AG09319 (cell line): ENCODE results near the gene MRPL33.

Experiments used
- DNase-seq: peaks from one replicate; pipeline ENCODE4 v3.0.0-alpha.2; 2010; ENCODE audit warnings: low read depth; ENCODE audit errors: extremely low read depth
- TF ChIP-seq, protein P1 (sequence below): IDR thresholded peaks from 2 replicates; pipeline ENCODE4 v1.5.1; 2011; ENCODE audit warnings: low read depth, mild to moderate bottlenecking, inconsistent platforms, low read length, moderate library complexity

The MRPL33 gene

DNA sequence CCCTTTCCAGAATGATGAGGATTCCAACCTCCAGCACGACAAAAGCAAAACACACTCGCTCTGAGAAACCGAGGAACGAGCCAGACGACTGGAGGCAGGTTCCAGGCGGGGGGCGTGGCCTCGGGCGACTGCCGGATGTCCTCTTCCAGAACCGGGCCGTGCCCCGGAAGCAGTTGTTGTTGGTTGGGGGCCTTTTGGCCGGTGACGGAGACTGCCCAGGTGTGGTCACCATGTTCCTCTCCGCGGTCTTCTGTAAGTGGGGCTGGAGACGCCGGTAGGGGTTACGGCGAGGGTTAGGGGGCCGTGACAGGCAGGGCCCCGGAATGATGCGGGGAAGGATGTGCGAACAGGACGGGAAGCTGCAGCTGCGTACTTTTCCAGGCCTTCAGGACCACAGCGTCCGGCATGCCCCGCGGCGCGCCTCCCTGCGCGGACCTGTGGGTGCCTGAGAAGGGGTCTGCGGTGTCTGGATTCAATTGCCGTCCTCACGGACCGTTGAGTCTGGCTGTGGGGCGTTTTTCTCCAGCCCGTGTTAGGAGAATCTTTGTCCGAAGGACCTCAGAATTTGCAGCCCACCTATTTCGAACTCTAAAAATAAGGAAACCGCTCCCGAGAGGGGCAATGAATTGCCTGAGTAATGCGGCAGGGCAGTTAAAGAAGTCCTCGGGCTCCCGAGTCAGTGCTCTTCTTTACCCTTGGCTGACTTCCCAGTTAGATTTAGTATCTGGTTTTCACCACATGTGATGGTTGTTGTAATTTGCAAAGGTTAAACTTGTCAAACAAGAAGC lies at the start of gene MRPL33:
MRPL33 (plus strand) TSS at position 172 of the 788 bp plus-strand sequence; CDS start at position 231, 59 bp downstream.
- peak; percentile 65 for DNase-seq
- TF ChIP-seq, protein P1, sequence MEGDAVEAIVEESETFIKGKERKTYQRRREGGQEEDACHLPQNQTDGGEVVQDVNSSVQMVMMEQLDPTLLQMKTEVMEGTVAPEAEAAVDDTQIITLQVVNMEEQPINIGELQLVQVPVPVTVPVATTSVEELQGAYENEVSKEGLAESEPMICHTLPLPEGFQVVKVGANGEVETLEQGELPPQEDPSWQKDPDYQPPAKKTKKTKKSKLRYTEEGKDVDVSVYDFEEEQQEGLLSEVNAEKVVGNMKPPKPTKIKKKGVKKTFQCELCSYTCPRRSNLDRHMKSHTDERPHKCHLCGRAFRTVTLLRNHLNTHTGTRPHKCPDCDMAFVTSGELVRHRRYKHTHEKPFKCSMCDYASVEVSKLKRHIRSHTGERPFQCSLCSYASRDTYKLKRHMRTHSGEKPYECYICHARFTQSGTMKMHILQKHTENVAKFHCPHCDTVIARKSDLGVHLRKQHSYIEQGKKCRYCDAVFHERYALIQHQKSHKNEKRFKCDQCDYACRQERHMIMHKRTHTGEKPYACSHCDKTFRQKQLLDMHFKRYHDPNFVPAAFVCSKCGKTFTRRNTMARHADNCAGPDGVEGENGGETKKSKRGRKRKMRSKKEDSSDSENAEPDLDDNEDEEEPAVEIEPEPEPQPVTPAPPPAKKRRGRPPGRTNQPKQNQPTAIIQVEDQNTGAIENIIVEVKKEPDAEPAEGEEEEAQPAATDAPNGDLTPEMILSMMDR, result no peak

DNA sequence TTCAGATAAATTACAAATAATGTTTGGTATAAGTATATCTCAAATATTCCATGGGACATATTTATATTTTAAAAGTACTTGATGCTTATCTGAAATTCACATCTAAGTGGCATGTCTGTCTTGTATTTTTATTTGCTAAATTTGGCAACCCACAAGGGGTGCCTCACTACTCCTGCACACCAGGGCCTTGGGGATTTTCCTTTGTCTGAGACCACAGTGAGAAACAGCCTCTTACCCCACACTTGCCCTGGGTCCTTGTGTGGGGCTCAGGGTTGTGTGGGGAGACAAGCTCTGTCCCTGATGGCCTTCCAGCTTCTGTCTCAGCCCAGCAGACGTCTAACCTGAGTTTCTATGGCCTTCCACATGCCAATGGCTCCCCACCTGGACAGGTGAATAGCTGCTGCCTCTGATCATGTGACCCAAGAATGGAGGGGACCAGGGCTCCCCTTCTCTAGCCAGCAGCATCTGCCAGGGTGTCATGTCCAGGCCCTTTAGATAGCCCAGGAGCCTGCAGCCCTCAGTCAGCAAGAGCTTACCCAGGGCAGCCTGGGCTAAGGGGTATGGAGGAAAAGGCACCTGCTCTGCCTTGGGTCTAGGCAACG lies 49.5 kb upstream of the MRPL33 start:
- TF ChIP-seq, protein P1, result no peak
- DNase-seq, result no peak

DNA sequence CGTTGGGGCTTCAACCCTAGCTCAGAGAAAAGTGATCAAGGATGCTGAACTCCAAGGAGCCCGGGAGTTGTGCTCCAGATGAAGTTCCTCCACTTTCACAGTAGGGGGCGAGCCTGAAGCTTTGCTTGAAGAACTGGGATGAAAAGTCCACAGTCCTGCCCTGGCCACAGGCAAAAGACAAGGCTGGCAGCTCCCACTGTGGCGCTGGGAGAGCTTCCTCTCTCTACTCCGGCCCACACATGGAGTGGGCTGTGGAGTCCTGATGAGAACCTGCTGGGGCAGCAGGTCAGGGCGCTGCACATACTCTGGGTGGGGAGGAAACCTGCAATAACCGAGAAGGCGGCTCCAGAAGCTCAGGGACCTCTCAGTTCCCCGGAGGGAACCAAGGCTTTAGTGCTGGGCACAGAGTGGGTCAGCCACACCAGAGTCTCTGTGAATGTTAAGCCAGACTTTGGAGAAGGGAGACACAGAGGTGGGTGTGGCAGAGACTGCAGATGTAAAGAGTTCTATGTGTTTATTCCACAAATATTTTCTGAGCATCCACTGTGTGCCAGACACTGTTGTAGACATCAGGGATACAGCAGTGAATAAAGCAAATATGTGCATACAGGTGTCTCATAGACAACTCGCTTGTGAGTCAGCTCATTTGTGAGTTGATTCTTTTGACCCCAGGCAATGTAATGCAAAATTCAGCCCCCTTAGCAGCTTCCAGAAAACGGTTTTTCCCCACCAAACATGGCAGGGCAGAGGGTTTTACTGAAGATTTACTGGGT lies 48.0 kb upstream of the MRPL33 start:
- no peak for DNase-seq
- TF ChIP-seq, protein P1, result peak; percentile 91

DNA sequence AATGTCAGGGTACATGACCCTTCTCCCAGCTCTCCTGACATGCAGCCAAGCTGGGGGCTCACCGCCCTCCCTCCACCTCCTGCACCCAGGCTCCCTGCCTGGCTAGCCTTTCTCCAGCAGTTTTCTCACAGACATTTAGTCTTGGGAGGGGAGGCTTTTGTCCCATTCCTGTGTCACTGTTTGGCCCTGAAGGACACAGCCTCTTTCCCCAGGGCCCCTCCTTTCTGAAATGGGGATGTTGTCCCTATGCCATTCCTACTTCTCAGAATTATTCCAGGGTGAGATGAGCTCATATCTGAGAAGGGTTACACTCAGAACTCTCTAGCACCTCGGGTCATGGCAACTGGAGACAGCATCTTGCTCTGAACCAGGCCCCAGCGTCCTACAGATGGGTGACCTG lies 47.3 kb upstream of the MRPL33 start:
- TF ChIP-seq, protein P1, result no peak
- no peak for DNase-seq

DNA sequence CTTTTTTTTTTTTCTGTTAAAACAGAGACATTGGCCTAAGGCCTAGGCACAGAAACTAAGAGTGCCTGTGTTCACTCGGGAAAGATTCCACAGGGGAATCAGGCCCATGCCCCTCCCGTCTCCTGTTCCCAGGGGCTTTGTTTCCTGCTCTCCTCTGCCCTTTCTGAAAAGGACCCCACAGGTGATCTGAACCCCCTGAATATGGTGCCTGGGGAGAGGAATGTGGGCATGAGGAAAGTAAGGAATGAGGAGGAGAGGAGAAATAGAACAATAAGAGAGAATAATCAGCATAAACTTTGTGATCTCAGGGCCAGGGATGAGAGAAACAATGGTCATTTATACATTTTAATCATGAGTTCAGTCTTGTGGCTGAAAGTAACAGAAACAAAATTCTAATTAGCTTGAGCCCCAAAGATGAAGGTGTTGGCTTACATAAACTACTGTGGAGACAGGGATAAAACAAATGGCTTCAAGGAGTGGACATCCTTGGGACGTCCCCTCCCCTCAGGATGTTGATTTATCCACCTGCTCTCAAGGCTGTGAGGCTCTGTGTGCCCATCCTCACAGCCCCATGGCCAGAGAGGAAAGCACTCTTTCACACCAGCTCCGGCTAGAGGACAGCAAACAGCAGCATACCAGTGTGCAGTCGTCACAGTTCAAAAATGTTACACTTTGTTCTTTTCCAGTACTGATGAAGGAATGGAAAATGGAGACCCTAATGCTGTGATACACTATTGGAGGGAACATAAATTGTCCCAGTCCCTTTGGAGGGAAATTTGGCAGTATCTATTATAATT lies 46.4 kb upstream of the MRPL33 start:
- TF ChIP-seq, protein P1, result no peak
- DNase-seq, result no peak

DNA sequence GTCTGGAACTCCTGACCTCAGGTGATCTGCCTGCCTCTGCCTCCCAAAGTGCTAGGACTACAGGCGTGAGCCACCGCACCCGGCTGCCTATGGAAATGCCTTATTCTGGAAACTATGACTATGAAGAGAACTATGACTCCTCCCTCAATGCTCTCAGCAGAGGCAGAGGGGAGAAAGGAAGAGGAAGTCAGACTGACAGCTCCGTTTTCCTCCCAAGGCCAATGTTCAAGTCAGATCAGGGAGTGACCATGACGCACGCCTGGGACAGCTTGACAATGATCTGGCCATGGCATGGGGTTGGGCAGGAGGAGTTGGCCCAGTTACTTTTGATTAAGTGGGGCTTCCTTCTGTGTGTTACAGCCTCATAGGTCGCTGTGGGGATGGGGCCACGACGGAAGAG lies 44.3 kb upstream of the MRPL33 start:
- TF ChIP-seq, protein P1, result no peak
- no peak for DNase-seq
